Stimulated activated CD8-positive, alpha-beta memory T cell treated with anti-CD3 and anti-CD28 coated beads, Interleukin-15, amount 100 ng/mL, for 1 hour (primary cell): ENCODE results near the gene NCOA6.
"Not testable (repeated sequence)": the region's sequence is repeated elsewhere in the genome, so short reads cannot be mapped to it uniquely, and the experiment has no call there.

Source experiments
- DNase-seq: peaks from one replicate; pipeline ENCODE4 v3.0.0-alpha.2; 2020; ENCODE audit warnings: low read depth

Gene NCOA6

GRCh38 chr20:34829191-34829590 is 3.7 kb upstream of the NCOA6 start:
- DNase-seq = no peak

- peak; percentile 29 for DNase-seq
Measured at GRCh38 chr20:34824806-34825529, 483 bp downstream of the NCOA6 start.

- DNase-seq = peak; percentile 51
Measured at GRCh38 chr20:34824452-34824805, 1.0 kb downstream of the NCOA6 start.

- no peak for DNase-seq
Measured at GRCh38 chr20:34824026-34824425, 1.4 kb downstream of the NCOA6 start.

- no peak for DNase-seq
Measured at GRCh38 chr20:34820805-34821578, 4.5 kb downstream of the NCOA6 start.

- DNase-seq = no peak
Measured at GRCh38 chr20:34817801-34818200, 7.7 kb downstream of the NCOA6 start.

GRCh38 chr20:34817072-34817471 is 8.4 kb downstream of the NCOA6 start:
- DNase-seq = no peak

GRCh38 chr20:34815636-34816035 is 9.8 kb downstream of the NCOA6 start:
- DNase-seq = no peak

- DNase-seq = no peak
Measured at GRCh38 chr20:34808583-34808982, 16.9 kb downstream of the NCOA6 start.

- not testable (repeated sequence) for DNase-seq
Measured at GRCh38 chr20:34807944-34808465, 17.4 kb downstream of the NCOA6 start.

GRCh38 chr20:34806255-34806654 is 19.2 kb downstream of the NCOA6 start:
- no peak for DNase-seq

GRCh38 chr20:34798871-34799270 is 26.6 kb downstream of the NCOA6 start:
- no peak for DNase-seq

- no peak for DNase-seq
Measured at GRCh38 chr20:34798328-34798727, 27.1 kb downstream of the NCOA6 start.

- DNase-seq = no peak
Measured at GRCh38 chr20:34797012-34797995, 28.1 kb downstream of the NCOA6 start.

- DNase-seq = no peak
Measured at GRCh38 chr20:34794006-34794585, 31.4 kb downstream of the NCOA6 start.

- DNase-seq = no peak
Measured at GRCh38 chr20:34792687-34793363, 32.6 kb downstream of the NCOA6 start.

GRCh38 chr20:34791289-34792020 is 34.0 kb downstream of the NCOA6 start:
- no peak for DNase-seq

GRCh38 chr20:34781220-34781619 is 44.2 kb downstream of the NCOA6 start:
- DNase-seq = no peak

GRCh38 chr20:34780291-34780690 is 45.2 kb downstream of the NCOA6 start:
- not testable (repeated sequence) for DNase-seq

GRCh38 chr20:34776177-34776576 is 49.3 kb downstream of the NCOA6 start:
- no peak for DNase-seq
